Measurements from ENCODE around the gene ANKRD33.
"Not testable (repeated sequence)": the region's sequence is repeated elsewhere in the genome, so short reads cannot be mapped to it uniquely, and the experiment has no call there.

The ANKRD33 gene

GRCh38 chr12:51873251-51873994 lies 14.5 kb upstream of the ANKRD33 start:
- in situ Hi-C loops (cut with HindIII; ENCODE audit: low sequenced_read_pairs): no loop called here

- in situ Hi-C loops (cut with HindIII; ENCODE audit: low sequenced_read_pairs): no loop called here
Measured at GRCh38 chr12:51874000-51874399, 13.9 kb upstream of the ANKRD33 start.

GRCh38 chr12:51874486-51874885 lies 13.4 kb upstream of the ANKRD33 start:
- in situ Hi-C loops (cut with HindIII; ENCODE audit: low sequenced_read_pairs): no loop called here

DNA sequence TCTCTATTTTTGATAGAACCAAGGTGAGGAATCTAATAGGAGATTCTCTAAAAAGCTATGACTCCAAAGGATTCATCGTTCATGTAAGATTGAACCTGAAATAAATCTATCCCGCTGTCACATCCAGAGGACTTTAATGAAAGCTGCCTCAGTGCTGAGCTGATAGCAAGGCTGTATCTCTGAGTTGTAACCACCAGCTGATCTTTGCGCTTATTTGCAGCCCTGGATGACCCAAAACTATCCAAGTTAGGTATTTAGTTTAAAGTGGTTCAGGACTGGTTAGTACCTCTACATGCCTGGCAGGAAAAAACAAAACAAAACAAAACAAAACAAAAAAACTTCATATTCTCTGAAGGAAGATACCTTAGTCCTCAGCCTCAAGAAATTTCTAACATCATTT lies 8.8 kb upstream of the ANKRD33 start:
- in situ Hi-C loops (cut with HindIII; ENCODE audit: low sequenced_read_pairs): no loop called here

DNA sequence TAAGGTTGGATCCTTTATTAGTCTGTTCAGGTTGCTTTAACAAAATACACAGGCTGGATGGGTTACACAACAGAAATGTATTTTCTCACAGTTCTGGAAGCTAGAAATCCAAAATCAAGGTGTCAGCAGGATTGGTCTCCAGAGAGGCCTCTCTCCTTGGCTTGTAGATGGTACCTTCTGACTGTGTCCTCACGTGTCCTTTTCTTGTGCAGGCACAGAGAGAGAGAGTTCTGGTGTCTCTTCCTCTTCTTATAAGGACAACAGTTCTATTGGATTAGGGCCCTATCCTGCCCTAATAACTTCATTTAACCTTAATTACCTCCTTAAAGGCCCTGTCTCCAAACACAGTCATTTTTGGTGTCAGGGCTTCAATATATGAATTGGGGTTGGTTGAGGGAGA lies 4.6 kb upstream of the ANKRD33 start:
- in situ Hi-C loops (cut with HindIII; ENCODE audit: low sequenced_read_pairs): no loop called here

- in situ Hi-C loops (cut with HindIII; ENCODE audit: low sequenced_read_pairs): no loop called here
Measured at GRCh38 chr12:51883998-51884675, 3.8 kb upstream of the ANKRD33 start.

- in situ Hi-C loops (cut with HindIII; ENCODE audit: low sequenced_read_pairs): no loop called here
Measured at GRCh38 chr12:51884676-51885229, 3.1 kb upstream of the ANKRD33 start.

DNA sequence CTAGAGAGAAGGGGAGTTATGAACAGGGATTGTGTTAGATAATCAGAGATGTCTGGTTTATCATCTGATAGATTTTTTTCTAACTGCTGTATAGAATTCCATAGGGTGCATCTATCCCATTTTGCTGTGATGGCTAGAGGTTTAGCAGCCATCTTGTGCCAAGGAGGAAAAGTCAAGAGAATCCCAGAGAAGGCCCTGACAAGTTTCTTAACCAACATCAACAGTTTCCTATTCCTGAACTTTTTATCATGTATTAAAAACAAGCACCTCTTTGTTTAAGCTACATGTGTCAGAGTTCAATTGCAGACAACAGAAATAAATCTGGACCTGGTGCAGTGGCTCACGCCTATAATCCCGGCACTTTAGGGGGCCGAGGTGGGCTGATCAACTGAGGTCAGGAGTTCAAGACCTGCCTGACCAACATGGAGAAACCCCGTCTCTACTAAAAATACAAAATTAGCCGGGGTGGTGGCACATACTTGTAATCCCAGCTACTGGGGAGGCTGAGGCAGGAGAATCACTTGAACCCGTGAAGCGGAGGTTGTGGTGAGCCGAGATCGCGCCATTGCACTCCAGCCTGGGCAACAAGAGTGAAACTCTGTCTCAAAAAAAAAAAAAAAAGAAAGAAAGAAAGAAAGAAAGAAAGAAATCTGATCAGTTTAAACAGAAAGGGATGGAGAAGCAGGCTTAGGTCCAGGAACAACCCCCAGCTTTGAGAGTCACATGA lies 2.4 kb upstream of the ANKRD33 start:
- in situ Hi-C loops (cut with HindIII; ENCODE audit: low sequenced_read_pairs): not testable (repeated sequence)

DNA sequence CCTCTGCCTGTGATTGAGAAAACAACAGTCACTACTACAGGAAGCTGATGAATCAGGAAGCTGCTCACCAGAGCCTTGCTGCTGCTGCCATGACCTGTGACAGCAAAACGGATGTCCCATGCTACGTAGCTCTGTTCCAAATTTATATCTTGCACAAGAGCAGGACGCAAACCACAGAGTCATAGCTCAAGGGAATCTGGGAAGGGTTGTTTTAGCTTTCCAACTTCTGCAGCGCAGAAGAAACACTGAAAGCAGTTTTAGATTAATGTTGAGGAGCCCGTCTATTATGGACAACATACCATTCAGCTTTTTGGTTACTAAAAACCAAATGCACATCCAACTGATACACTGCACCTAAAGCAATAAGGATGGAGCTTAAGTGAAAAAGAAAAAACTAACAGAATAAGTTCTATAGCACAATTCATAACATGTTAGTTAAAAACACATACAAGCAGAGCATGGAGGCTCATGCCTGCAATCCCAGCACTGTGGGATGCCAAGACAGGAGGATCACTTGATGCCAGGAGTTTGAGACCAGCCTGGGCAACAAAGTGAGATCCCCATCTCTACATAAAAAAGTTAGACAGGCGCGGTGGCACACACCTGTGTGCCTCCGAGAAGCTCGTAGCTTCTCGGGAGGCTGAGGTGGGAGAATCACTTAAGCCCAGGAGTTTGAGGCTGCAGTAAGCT lies 1.7 kb upstream of the ANKRD33 start:
- in situ Hi-C loops (cut with HindIII; ENCODE audit: low sequenced_read_pairs): no loop called here

DNA sequence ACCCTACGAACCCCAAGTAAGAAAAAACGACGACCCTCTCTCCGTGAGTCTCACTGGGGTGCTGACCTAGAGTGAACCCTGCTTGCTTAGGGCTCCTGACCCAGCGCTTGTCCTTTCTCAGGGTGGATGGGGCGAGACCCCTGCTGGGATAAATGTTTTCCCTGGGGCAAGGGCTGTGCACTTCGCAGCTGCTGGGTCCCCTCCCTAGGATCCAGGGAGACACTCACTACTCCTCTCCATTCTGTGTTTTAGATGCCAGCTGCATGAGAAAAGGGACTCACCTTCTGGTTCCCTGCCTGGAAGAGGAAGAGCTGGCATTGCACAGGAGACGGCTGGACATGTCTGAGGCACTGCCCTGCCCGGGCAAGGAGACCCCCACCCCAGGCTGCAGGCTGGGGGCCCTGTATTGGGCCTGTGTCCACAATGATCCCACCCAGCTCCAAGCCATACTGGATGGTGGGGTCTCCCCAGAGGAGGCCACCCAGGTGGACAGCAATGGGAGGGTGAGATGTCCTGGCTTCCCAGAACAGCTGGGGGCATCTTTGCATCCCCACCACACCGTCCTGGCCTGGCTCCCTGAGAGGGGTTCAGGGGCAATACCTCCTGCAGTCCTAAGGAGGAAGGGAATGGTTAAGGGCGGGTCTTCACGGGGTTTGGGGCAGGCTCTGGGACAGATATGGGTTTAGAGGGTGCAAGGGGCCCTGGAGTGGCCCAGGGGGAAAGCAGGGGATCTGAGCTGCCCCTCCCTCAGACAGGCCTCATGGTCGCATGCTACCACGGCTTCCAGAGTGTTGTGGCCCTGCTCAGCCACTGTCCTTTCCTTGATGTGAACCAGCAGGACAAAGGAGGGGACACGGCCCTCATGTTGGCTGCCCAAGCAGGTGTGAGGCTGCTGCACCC lies 663 bp downstream of the ANKRD33 start:
- in situ Hi-C loops (cut with HindIII; ENCODE audit: low sequenced_read_pairs): no loop called here

DNA sequence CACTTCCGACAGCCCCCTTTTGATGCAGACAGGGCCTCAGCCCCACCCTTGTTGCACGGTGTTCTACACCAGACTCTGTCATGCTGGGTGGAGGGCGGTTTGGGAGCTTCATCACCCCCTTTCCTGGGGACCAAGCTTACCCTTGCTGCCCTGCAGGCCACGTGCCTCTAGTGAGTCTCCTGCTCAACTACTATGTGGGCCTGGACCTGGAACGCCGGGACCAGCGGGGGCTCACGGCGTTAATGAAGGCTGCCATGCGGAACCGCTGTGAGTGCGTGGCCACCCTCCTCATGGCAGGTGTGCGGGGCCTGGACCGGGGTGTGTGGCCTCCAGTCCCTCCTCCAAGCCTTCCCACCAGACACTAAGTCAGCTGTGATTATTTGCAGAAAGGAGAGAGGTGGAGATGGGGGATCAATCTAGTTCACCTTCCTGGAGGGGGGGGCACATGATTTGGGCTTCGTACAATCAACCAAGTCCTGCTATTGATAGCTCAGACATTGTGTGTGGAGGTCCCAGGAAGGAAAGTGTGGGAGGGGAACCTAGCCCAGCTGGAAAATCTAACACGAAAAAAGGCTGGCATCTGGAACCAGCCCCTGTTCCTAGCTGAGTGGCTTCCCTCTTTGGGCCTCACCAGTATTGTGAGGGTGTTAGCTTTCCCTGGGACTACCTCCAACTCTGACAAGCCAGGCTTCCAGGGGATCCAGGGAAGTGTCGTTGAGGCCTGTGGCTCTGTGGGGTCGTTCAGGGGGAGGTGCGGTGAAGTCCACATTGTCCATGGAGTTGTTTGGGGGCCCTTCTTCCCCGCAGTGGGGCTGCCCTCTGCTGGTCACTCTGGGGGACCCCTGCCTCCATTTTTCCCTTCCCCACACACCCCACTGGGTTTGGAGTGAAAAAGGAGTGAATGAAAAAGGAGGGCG lies 1.6 kb downstream of the ANKRD33 start:
- in situ Hi-C loops (cut with HindIII; ENCODE audit: low sequenced_read_pairs): no loop called here

- in situ Hi-C loops (cut with HindIII; ENCODE audit: low sequenced_read_pairs): no loop called here
Measured at GRCh38 chr12:51890133-51890464, 2.2 kb downstream of the ANKRD33 start.

DNA sequence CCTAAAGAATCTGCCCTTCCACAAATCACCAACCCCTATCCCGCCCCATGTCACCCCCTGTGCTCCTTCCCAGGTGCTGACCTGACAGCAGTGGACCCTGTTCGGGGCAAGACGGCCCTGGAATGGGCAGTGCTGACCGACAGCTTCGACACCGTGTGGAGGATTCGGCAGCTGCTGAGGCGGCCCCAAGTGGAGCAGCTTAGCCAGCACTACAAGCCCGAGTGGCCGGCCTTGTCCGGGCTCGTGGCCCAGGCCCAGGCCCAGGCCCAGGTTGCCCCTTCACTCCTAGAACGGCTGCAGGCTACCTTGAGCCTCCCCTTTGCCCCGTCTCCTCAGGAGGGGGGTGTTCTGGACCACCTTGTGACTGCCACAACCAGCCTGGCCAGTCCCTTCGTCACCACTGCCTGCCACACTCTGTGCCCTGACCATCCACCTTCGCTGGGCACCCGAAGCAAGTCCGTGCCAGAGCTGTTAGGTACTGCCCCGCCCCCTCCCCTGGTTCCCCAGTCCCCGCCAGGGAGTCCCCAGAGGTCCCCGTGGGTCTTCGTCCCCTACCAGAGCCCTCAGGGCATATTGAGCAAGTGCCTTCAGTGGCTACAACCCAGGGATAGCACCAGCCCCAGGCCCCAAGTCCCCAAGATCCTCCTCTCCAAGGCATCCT lies 2.7 kb downstream of the ANKRD33 start:
- in situ Hi-C loops (cut with HindIII; ENCODE audit: low sequenced_read_pairs): no loop called here

DNA sequence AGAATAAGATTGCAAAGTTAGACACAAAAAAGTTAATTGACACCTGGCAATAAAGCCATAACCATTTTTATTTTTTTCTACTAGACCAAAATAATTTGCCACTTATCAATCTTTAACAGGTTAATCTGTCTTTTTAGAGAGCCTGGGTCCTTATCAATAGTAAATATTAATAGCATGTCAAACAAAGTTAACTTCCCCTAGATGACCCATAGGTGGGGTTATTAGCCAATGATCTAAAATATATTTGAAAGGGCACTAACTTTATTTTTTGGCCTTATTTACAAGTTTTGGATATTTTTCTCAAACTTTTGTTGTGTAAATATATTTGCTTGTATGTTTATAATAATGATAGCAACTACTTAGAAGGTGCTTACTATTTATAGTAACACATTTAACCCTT lies 3.9 kb downstream of the ANKRD33 start:
- in situ Hi-C loops (cut with HindIII; ENCODE audit: low sequenced_read_pairs): no loop called here

DNA sequence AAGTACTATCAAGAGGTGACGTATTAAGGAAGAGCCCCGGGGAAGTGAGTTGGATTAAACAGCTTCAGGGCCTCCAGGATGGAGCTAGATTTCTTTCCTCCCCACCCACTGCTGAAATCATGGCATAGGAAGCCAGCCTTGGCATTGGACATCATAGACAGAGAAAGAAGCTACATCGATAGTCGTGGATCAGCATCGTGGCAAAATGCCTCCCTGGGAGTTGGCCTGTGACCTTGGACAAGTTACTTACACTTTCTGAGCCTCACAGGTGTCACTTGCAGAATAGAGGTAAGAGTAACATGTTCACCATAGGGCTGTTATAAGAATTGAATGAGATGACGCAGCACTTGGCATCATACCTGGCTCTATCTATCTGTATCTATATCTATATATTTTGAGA lies 5.9 kb downstream of the ANKRD33 start:
- in situ Hi-C loops (cut with HindIII; ENCODE audit: low sequenced_read_pairs): no loop called here

GRCh38 chr12:51895378-51896135 lies 7.7 kb downstream of the ANKRD33 start:
- in situ Hi-C loops (cut with HindIII; ENCODE audit: low sequenced_read_pairs): no loop called here

- in situ Hi-C loops (cut with HindIII; ENCODE audit: low sequenced_read_pairs): no loop called here
Measured at GRCh38 chr12:51896236-51896635, 8.3 kb downstream of the ANKRD33 start.

GRCh38 chr12:51897181-51897580 lies 9.3 kb downstream of the ANKRD33 start:
- in situ Hi-C loops (cut with HindIII; ENCODE audit: low sequenced_read_pairs): no loop called here

Data from DLD1 (cell line).